ENCODE measurements around the gene CAPZA2.

Gene CAPZA2

DNA sequence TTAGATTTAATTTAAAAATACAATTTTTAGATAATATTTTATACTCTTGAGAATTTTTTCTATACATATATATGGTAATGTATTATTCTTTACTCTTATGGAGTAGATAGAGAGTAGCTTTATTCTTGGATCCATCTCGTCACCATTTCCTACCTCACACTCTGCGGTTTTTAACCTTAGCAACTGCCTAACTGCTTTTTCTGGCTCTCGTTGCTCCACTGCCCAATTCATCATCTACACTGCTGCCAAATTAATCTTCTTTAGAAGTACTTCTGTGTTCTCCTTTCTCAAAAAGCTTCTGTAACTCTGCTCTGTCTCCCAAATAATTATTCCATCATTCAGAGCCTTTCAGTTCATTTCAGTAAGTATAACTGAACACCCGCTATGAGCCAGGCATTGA is 35.3 kb downstream of the CAPZA2 start:
- TF ChIP-seq, protein P1, sequence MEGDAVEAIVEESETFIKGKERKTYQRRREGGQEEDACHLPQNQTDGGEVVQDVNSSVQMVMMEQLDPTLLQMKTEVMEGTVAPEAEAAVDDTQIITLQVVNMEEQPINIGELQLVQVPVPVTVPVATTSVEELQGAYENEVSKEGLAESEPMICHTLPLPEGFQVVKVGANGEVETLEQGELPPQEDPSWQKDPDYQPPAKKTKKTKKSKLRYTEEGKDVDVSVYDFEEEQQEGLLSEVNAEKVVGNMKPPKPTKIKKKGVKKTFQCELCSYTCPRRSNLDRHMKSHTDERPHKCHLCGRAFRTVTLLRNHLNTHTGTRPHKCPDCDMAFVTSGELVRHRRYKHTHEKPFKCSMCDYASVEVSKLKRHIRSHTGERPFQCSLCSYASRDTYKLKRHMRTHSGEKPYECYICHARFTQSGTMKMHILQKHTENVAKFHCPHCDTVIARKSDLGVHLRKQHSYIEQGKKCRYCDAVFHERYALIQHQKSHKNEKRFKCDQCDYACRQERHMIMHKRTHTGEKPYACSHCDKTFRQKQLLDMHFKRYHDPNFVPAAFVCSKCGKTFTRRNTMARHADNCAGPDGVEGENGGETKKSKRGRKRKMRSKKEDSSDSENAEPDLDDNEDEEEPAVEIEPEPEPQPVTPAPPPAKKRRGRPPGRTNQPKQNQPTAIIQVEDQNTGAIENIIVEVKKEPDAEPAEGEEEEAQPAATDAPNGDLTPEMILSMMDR (IDR thresholded peaks at IDR 0.05; ENCODE audit: extremely low read depth, missing control alignments): no peak
- no peak for DNase-seq (ENCODE audit: low spot score)

DNA sequence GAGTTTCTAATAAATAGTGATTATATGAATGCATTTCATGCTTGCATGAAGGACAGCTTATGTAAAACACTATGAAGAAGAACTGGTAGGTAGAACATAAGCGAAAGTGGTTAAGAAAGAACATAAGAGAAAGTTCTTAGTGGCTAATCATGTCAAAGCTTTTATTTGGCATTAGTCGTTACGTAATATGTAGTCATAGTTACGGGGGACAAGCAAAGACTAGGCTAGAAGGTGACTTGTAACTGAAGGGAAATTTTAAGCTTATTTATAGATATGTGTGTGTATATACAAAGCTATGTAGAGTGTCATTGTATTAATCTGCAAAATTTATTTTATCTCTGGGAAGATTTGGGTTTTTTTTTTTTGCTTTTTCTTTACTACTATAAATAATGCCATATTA is 36.9 kb downstream of the CAPZA2 start:
- no peak for DNase-seq (ENCODE audit: low spot score)
- TF ChIP-seq, protein P1 (IDR thresholded peaks at IDR 0.05; ENCODE audit: extremely low read depth, missing control alignments): no peak

DNA sequence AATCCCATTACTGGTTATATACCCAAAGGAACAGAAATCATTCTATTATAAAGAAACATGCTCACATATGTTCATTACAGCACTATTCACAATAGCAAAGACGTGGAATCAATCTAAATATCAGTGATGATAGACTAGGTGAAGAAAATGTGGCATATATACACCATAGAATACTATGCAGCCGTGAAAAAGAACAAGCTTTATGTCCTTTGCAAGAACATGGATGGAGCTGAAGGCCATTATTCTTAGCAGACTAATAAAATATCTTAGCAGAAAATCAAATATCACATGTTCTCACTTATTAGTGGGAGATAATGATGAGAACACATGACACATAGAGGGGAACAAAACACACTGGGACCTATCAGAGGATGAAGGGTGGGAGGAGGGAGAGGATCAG is 38.8 kb downstream of the CAPZA2 start:
- no peak for DNase-seq (ENCODE audit: low spot score)

DNA sequence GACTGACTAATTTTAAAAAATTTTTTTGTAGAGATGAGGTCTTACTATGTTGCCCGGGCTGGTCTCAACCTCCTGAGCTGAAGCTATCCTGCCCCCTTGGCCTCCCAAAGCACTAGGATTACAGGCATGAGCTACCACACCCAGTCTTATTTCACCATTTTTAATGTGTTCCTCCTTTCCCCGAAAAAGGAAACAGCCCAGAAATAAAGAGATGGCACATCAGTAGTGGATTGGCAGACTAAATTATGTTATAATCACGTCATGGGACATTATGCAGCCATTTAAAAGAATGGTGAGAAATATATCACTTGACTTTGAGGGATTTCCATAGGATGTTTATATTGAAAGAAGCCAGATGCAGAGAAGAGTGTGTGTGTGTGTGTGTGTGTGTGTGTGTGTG is 40.5 kb downstream of the CAPZA2 start:
- TF ChIP-seq, protein P1 (IDR thresholded peaks at IDR 0.05; ENCODE audit: extremely low read depth, missing control alignments): no peak
- no peak for DNase-seq (ENCODE audit: low spot score)

More for the DNA sequence above, 38.8 kb downstream of the CAPZA2 start:
- TF ChIP-seq, protein P1 (IDR thresholded peaks at IDR 0.05; ENCODE audit: extremely low read depth, missing control alignments): no peak

DNA sequence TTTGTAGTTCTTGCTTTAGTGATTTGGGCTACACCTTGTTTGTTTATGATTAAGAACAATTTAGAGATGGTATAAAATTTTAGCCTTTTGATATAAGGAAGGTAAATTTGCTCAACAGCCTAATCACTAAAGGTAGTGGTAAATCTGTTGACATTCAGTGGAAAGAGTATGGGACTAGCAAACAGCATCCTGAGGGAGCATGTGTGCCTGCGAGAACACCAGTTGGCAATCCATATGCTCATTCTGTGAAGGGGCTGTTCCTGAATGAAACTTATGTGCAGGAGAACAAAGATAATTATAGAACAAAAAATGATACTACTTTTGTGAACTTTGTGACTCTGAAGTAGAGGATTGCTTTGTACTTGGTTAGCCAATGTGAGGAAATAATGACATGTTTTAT is 44.0 kb downstream of the CAPZA2 start:
- TF ChIP-seq, protein P1 (IDR thresholded peaks at IDR 0.05; ENCODE audit: extremely low read depth, missing control alignments): no peak
- DNase-seq (ENCODE audit: low spot score): no peak

DNA sequence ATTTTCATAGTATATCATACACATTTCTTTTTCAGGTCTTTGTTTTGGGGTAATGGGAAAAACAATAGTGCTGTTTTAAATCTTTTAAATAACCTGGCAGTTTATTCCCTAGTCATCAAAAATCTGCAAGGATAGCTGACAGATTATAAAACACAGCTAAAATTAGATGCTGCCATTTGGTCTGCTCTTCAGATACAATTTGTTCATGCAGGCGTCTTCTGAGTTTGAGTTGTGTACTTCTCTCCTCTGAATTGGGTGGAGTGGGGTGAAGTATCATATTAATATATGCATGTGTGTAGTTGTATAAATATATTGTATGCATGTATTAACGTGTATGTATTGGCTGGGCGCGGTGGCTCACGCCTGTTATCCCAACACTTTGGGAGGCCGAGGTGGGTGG is 48.0 kb downstream of the CAPZA2 start:
- TF ChIP-seq, protein P1 (IDR thresholded peaks at IDR 0.05; ENCODE audit: extremely low read depth, missing control alignments): no peak
- no peak for DNase-seq (ENCODE audit: low spot score)

DNA sequence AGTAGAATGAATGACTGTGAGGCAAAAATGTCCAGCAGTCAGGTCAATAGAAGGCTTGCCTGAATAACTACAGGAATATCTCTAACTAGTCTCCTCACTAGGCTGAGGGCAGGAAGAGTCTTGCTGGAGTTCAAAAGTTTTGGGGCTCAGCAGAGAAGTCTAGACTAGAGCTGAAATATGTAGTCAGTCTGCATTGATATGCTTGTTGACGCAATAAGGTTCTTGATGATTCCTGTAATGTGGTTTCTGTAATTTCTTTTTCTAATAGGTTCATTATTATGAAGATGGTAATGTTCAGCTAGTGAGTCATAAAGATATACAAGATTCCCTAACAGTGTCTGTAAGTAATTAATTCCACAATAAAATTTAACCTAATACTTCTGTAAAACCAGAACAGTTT is 49.4 kb downstream of the CAPZA2 start:
- no peak for DNase-seq (ENCODE audit: low spot score)
- TF ChIP-seq, protein P1 (IDR thresholded peaks at IDR 0.05; ENCODE audit: extremely low read depth, missing control alignments): no peak
